ENCODE measurements around the gene AQP12A. TPM values are rescaled to one million over a fixed set of nuclear protein-coding genes. Genes with fewer than 3 reads are reported as not detected.

The AQP12A gene
- total RNA-seq, 1 donor from 2014 or later: not detected

Other genes starting within 250 kb of the AQP12A start
- gene ANKMY1, start 133.9 kb upstream of the AQP12A start, total RNA-seq: 8.2 TPM
- gene DUSP28, start 131.5 kb upstream of the AQP12A start, total RNA-seq: 9.7 TPM
- 73.8 TPM for gene RNPEPL1, start 123.4 kb upstream of the AQP12A start, total RNA-seq
- gene CAPN10, start 105.1 kb upstream of the AQP12A start, total RNA-seq: 24.3 TPM
- 1.5 TPM for gene GPR35, start 66.4 kb upstream of the AQP12A start, total RNA-seq
- not detected for gene AQP12B, start 9.0 kb upstream of the AQP12A start, total RNA-seq
- 10.2 TPM for gene KIF1A, start 128.4 kb downstream of the AQP12A start, total RNA-seq
- gene AGXT, start 177.0 kb downstream of the AQP12A start, total RNA-seq: not detected
- not detected for gene MAB21L4, start 204.3 kb downstream of the AQP12A start, total RNA-seq
- gene CROCC2, start 214.5 kb downstream of the AQP12A start, total RNA-seq: not detected

Data from cardiac septum (tissue), 1 donor.